ENCODE results near the gene ALS2CL.

Gene ALS2CL

DNA sequence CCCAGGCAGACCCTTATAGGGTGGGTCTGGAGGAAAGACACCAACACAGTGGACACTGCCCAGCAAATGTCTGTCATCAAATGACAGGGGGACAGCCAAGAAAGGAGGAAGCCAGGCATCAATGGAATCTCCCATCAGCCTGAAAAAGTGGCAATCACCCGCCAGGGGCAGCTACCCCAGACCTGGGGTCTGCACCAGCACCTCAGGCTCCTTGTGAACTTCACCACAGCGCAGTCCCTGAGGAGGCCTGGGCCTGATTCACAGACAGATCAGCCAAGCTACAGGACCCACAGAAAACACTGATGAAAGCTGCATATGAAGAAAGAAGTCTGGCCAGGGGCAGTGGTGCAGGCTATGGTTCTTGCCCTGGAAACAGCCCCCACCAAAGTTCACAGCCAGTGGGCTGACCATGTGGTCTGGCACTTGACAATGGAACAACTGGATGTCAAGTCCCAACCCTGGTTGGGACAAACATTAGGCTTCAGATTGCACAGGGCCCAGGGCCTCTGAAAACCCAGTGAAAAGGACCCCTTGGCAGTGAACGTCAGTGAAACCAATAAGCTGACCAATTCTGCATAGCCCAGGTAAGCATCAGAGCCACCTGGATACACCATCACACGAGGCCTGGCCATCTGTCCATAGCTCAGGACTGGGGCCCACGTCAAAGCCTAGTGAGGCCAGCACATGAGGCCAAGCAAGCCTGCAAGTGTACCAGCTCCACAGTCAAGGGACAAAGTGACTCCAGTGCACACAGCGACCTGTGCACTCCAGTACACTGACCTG is 29.1 kb downstream of the ALS2CL start:
- TF ChIP-seq, protein P1, sequence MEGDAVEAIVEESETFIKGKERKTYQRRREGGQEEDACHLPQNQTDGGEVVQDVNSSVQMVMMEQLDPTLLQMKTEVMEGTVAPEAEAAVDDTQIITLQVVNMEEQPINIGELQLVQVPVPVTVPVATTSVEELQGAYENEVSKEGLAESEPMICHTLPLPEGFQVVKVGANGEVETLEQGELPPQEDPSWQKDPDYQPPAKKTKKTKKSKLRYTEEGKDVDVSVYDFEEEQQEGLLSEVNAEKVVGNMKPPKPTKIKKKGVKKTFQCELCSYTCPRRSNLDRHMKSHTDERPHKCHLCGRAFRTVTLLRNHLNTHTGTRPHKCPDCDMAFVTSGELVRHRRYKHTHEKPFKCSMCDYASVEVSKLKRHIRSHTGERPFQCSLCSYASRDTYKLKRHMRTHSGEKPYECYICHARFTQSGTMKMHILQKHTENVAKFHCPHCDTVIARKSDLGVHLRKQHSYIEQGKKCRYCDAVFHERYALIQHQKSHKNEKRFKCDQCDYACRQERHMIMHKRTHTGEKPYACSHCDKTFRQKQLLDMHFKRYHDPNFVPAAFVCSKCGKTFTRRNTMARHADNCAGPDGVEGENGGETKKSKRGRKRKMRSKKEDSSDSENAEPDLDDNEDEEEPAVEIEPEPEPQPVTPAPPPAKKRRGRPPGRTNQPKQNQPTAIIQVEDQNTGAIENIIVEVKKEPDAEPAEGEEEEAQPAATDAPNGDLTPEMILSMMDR (conservative IDR thresholded peaks at IDR 0.05): no peak
- H3K27ac ChIP-seq: peak overlapping the region; percentile 91

DNA sequence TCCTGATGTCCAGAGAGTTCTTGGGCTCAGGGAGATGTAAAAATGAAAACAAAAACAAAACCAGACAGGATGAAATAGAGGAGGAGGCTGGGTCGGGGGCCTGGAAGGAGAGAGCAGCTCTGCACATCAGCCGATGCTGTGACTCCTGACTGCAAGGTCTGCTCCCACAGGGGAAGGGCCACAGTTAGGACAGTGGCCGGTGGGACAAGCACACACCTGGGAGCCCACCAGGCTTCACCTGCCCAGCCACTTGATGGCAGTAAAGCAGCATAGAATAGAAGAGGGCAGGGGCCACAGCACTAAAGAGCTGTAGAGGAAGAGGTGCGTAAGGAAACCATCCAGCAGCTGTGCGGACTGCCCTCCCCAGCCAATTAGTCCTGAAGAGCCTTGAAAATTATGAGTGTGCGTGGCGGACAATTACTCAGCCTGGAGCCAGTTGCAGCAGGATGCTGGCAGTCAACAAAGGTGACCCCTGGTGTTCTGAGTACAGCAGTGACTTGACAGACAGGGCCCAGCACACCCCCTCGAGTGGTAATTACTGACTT is 29.8 kb downstream of the ALS2CL start:
- TF ChIP-seq, protein P1 (conservative IDR thresholded peaks at IDR 0.05): peak; percentile 69
- H3K27ac ChIP-seq: no peak overlapping the region

DNA sequence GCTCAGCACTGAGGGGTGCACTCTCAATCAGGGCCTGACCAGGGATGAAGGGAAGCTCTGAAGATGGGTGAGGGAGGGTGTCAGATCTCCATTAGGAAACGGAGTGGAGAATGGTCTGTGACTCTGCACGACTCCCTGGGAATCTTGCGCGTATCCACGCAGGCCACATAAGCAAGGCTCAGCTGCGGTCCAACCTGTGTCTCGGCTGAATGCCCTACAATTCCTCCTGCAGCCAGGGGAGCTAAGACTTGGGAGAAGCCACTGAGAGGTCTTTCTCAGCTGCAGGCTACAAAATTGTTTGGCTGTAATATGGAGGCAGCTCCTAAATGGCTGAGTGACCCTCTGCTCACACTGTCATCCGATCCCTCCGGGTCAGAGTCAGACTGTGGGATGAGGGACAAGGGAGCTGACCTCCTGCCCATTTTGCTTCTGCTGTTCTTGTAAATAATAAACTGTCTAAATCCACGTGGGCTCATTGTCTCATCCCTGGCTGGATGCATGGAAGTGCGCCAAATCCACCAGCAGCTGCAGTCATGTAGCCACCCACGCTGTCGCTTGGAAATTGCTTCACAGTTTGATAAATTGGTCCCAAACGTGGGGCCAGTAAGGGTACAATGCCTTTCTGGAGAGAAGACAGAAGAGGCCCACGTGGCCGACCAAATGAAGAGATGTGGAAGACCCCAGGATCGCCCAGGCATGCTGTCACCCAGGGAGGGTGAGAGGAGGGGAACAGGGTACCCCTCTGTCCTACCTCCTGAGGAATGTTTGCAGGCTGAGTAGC is 30.5 kb downstream of the ALS2CL start:
- TF ChIP-seq, protein P1 (conservative IDR thresholded peaks at IDR 0.05): no peak
- peak overlapping the region; percentile 22; the same call in 1 of the 2 replicates for H3K27ac ChIP-seq

DNA sequence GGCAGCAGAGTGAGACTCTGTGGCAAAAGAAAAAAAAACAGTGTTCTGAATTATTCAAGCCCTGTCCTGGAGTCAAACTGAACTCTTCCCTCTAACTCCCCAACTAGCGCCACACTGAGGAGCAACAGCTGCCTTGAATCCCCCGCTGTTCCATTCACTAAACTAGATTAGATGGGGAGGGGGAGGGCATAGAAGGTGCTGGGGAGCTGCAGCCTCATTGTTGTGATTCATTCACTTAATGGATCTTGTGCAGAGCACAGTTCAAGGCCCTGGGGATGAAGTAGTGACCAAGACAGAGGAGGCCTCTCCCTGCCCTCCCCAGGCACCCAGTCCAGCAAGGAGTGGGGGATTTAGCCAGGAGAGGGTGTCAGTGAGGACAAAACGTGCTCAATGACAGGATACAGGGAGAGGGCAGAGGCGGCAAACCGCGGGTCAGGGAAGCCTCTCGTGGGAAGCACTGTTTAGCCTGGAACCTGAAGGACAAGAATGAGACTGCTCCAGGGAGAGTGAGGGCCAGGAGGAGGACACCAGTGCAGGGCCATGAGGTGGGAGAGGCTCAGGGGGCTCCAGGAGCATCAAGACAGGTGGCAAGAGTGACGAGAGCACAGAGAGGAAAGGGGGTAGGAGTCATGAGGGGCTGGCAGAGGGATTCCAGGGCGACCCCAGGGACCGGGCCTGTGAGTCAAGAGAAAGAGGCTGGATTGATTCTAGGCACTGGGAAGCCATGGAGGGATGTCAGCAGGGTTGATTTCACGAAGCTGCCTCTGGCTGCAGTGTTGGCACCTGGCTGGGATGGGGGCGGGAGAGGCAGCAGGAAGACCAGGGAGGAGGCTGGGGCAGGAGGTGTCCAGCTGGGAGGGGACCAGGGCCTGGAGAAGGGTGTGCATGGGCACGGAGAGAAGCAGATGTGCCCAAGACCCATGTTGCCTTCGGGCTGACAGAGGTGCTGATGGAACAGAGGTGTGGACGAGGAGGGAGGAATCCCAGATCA is 31.4 kb downstream of the ALS2CL start:
- TF ChIP-seq, protein P1 (conservative IDR thresholded peaks at IDR 0.05): no peak
- peak overlapping the region; percentile 22; the same call in 1 of the 2 replicates for H3K27ac ChIP-seq

DNA sequence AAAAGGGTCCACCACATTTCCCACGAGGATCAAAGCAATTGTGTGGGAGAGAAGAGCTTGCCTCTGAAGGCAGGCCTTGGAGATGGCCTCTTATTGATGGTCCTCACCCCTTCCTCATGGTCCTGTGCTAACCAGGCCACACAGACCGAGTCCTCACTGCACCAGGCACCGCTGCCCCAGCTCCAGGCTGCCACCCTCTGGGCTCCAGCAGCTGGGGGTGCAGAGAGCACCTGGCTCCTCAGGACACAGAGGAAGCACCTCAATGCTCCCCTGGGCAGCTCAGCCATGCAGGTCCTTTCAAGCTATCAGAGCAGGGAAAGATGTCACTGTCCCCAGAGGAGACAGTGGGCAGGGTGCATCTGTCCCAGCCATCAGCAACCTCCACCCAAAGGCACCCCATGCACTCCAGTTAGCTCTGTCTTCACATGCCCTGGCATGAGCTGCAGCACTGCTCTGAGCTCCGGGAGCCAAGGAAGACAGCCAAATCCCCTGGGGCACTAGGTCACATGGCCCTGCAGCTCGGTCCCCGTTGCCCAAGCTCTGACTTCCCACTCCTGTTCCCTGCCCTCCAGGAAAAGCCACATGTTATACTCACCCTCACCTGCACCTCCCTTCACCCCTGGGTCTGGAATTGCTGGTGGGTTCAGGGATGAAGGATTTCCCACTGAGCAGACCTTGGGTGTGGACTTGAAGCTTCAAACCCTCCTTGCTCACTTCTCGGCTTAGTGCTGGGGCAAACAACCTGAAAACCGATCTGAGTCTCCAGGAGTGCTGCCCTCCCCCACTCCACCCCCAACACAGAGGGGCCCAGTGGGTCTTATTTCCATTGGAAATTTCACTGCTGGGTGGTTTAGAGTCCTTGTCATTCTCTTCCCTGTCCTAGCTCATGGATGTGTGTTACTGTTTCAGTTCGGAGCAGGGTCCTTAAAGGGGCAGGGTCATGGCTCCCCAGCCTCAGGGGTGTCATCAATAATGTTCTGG is 32.6 kb downstream of the ALS2CL start:
- TF ChIP-seq, protein P1 (conservative IDR thresholded peaks at IDR 0.05): no peak
- H3K27ac ChIP-seq: peak overlapping the region; percentile 22; the same call in 1 of the 2 replicates

DNA sequence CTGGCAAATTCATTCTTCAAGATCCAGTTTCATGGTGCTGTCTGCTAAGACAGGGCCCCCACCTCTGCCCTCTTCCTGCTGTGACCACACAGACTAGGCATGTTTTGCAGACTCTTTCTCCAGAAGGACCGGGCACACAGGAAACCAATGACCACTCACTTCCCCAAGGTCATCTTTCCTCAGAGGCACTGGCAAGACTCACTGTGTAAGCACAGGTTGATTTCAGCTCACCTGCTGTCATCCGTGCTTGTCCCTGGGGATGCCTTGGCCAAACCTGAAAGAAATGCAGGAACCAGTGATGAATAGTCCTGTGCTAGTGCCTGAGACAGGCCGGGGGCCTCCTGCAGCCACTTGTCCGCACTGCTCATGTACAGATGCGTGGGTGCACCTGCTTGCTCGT is 33.5 kb downstream of the ALS2CL start:
- no peak overlapping the region; the same call in 1 of the 2 replicates for H3K27ac ChIP-seq
- TF ChIP-seq, protein P1 (conservative IDR thresholded peaks at IDR 0.05): no peak

Data from VCaP (cell line).